ENCODE measurements around the gene ZNF853.

ZNF853 gene

GRCh38 chr7:6637544-6638229, 22.3 kb downstream of the ZNF853 start:
- peak; percentile 35 for DNase-seq

- no peak for DNase-seq
These were observed 23.6 kb downstream of the ZNF853 start for GRCh38 chr7:6639032-6639431.

GRCh38 chr7:6639627-6640026, 24.2 kb downstream of the ZNF853 start:
- DNase-seq: no peak

GRCh38 chr7:6640246-6640721, 24.9 kb downstream of the ZNF853 start:
- no peak for DNase-seq

GRCh38 chr7:6641305-6642035, 26.1 kb downstream of the ZNF853 start:
- no peak for DNase-seq

- DNase-seq: no peak
These were observed 26.9 kb downstream of the ZNF853 start for GRCh38 chr7:6642239-6642839.

GRCh38 chr7:6642861-6643640, 27.6 kb downstream of the ZNF853 start:
- DNase-seq: no peak

GRCh38 chr7:6643915-6644625, 28.7 kb downstream of the ZNF853 start:
- no peak for DNase-seq

- no peak for DNase-seq
These were observed 29.3 kb downstream of the ZNF853 start for GRCh38 chr7:6644728-6645127.

GRCh38 chr7:6646465-6646864, 31.1 kb downstream of the ZNF853 start:
- DNase-seq: no peak

GRCh38 chr7:6647080-6647479, 31.7 kb downstream of the ZNF853 start:
- DNase-seq: no peak

GRCh38 chr7:6647541-6647940, 32.1 kb downstream of the ZNF853 start:
- no peak for DNase-seq

GRCh38 chr7:6648066-6648814, 32.8 kb downstream of the ZNF853 start:
- DNase-seq: no peak

GRCh38 chr7:6648815-6649104, 33.4 kb downstream of the ZNF853 start:
- DNase-seq: no peak

- DNase-seq: no peak
These were observed 34.0 kb downstream of the ZNF853 start for GRCh38 chr7:6649241-6649961.

GRCh38 chr7:6650086-6650485, 34.7 kb downstream of the ZNF853 start:
- DNase-seq: no peak

GRCh38 chr7:6650521-6651011, 35.2 kb downstream of the ZNF853 start:
- DNase-seq: no peak

GRCh38 chr7:6651851-6652445, 36.5 kb downstream of the ZNF853 start:
- no peak for DNase-seq

GRCh38 chr7:6652446-6653011, 37.1 kb downstream of the ZNF853 start:
- DNase-seq: no peak

All from effector CD4-positive, alpha-beta T cell (primary cell).